Activated T-cell treated with anti-CD3 and anti-CD28 coated beads, Interleukin-2, amount 50 U/mL, for 24 hours (primary cell): Measurements from ENCODE around the gene DIPK1B.
"Not testable (repeated sequence)": the region's sequence is repeated elsewhere in the genome, so short reads cannot be mapped to it uniquely, and the experiment has no call there.

ENCODE experiments used
- DNase-seq: peaks from one replicate; pipeline ENCODE4 v3.0.0-alpha.2; 2020
- H3K27ac Mint-ChIP-seq: 2 replicates; pipeline ENCODE4 v1.8.0; 2020; ENCODE audit warnings: mild to moderate bottlenecking, mixed read lengths
- H3K27me3 Mint-ChIP-seq: 2 replicates; pipeline ENCODE4 v1.8.0; 2020; ENCODE audit warnings: mixed read lengths
- H3K36me3 Mint-ChIP-seq: 2 replicates; pipeline ENCODE4 v1.8.0; 2020; ENCODE audit warnings: low read depth, mixed read lengths
- H3K4me1 Mint-ChIP-seq: 2 replicates; pipeline ENCODE4 v1.8.0; 2020; ENCODE audit warnings: low read depth, mixed read lengths
- H3K4me3 Mint-ChIP-seq: 2 replicates; pipeline ENCODE4 v1.8.0; 2020; ENCODE audit warnings: mild to moderate bottlenecking, moderate library complexity, mixed read lengths
- H3K9me3 Mint-ChIP-seq: 2 replicates; pipeline ENCODE4 v1.8.0; 2020; ENCODE audit warnings: mixed read lengths

The DIPK1B gene

DNA sequence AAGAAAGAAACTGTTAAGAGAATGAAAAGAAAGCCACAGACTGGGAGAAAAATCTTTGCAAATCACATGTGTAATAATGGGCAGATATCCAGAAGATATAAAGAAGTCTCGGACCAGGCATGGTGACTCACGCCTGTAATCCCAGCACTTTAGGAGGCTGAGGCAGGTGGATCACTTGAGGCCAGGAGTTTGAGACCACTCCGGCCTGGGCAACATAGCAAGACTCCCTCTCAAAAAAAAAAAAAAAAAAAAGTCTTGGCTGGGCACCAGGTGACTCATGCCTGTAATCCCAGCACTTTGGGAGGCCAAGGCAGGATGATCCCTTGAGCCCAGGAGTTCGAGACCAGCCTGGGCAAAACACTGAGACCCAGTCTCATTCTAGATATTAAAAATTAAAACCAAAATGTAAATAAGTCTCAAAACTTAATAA, 1.1 kb upstream of the DIPK1B start:
- DNase-seq, H3K4me1 Mint-ChIP-seq, H3K36me3 Mint-ChIP-seq, H3K27ac Mint-ChIP-seq, H3K9me3 Mint-ChIP-seq: not testable (repeated sequence)
- H3K27me3 Mint-ChIP-seq, result peaks cover 49% of the 10 kb centered on the region
- H3K4me3 Mint-ChIP-seq, result peak overlapping the region; percentile 35

DNA sequence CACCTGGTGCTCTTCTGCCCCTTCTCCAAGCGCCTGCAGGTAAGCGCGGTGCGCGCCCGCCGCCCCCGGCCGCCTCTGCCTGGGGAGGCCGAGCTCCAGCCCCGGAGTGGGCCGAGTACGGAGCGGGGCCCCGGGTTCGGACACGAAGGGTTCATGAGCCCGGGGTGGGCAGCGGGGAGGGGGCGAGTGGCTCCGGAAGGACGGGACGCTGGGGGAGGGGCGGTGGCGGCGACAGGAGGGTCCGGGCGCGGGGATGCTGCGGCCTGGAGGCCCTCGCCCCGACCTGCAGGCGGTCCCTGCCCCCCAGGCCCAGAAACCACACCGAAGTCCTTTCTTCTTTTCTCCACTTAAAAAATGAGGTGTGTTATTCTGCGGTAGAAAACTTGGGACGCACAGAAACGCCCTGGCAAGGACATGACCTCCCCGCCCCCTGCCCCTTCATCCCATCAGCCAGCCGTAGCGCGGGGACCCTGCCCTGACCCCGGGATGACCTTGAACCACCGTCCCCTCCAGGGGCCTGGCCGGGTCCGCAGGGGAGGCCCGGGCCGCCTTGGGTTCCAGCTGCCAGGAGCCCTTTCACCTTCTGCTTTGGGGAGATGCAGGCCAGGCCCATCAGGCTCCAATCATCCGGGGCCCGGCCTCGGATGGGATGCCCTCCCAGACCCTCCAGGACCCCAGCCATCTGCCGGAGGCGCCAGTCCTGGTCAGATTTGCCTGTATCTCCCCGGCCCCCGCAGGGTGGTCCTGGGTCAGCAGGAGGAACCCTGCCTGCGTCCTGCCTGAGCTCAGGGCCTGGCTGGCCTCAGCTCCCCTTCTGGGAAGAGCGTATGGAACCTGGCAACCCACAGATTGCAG, 545 bp downstream of the DIPK1B start:
- DNase-seq, result no peak
- Mint-ChIP-seq H3K36me3 (no peaks in the 10 kb centered on the region), H3K27me3 (peaks cover 49% of the 10 kb centered on the region), H3K4me1 (peaks cover 4% of the 10 kb centered on the region), H3K9me3 (no peaks in the 10 kb centered on the region), H3K4me3 (no peak overlapping the region), H3K27ac (no peak overlapping the region)

DNA sequence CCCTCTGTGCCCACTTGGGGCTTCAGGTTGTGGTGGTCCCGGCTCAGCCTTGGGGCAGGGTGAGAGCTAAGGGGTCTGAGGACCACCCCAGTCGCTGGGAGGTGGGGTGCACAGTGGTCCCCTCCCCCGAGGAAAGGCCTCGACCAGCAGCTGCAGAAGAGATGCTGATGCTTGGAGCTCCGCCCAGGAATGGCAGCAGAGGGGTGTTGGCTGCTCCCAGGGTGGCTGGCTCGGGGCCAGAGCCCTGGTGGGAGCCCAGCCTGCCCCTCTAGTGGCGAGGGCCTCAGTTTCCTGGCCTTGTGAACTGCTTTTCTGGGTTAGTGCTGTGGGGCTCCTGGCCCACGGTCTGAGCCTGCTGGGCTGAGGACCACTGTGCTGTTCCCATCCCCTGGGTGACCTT, 1.2 kb downstream of the DIPK1B start:
- no peaks in the 10 kb centered on the region for H3K36me3 Mint-ChIP-seq
- H3K4me1 Mint-ChIP-seq, result peaks cover 4% of the 10 kb centered on the region
- no peak for DNase-seq
- no peaks in the 10 kb centered on the region for H3K9me3 Mint-ChIP-seq
- H3K27ac Mint-ChIP-seq, result no peak overlapping the region
- H3K4me3 Mint-ChIP-seq, result no peak overlapping the region
- peaks cover 49% of the 10 kb centered on the region for H3K27me3 Mint-ChIP-seq

DNA sequence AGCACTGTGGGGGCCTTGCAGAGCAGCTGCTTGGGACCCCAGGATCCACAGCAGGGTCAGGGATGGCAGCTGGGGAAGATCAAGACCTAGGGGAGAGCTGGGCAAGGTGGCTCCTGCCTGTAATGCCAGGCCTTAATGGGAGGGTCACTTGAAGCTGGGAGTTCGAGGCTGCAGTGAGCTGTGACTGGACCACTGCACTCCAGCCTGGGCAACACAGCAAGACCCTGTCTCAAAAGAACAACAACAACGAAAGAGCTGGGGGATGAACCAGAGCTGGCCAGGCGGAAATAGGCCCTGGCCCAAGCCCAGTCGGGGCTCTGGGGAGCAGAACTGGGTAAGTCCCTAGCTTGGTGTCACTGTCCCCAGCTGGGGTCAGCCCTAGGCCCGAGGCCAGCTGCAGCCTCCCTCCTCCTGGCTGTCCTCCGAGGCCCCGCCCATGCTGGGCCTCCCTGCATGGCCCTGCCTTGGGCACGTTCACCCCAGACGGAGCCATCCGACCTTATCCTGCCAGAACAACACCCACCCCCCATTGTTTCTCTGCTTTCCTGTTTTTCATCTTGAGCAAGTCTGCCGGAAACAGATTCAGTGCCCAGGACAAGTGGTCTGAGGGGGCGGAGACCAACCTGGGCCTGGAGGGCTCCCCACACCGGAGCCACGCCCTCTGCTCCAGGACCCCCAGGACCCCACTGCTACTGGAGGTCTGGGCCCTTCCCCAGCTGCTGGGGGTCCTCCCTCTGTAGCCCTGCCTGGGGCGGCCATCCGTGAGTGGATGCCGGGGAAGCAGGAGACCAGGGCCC, 1.9 kb downstream of the DIPK1B start:
- no peak for DNase-seq
- Mint-ChIP-seq H3K27ac (no peak overlapping the region), H3K9me3 (no peaks in the 10 kb centered on the region), H3K4me1 (peaks cover 4% of the 10 kb centered on the region), H3K4me3 (no peak overlapping the region), H3K27me3 (peaks cover 49% of the 10 kb centered on the region), H3K36me3 (no peaks in the 10 kb centered on the region)

DNA sequence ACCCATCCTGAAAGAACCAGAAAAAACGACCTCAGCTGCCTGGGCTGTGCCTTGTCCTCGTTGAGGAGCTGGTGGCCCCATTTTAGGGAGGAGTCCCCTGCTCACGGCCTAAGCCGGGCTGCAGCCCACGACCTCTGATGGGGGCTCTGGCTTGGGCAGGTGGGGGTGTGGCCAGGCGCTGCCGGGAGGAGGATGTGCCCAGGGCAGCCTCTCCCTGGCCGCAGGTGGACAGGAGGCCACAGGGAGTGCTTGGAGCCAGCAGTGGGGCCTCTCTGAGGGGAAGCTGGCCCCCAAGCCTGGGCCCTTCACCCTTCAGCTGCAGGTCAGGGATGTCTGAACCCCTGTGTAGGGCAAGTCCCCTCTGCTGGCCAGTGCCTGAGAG, 2.5 kb downstream of the DIPK1B start:
- H3K36me3 Mint-ChIP-seq, result no peaks in the 10 kb centered on the region
- no peak overlapping the region for H3K4me3 Mint-ChIP-seq
- H3K27me3 Mint-ChIP-seq, result peaks cover 46% of the 10 kb centered on the region
- DNase-seq, result no peak
- H3K27ac Mint-ChIP-seq, result no peak overlapping the region
- H3K4me1 Mint-ChIP-seq, result peaks cover 4% of the 10 kb centered on the region
- H3K9me3 Mint-ChIP-seq, result no peaks in the 10 kb centered on the region

DNA sequence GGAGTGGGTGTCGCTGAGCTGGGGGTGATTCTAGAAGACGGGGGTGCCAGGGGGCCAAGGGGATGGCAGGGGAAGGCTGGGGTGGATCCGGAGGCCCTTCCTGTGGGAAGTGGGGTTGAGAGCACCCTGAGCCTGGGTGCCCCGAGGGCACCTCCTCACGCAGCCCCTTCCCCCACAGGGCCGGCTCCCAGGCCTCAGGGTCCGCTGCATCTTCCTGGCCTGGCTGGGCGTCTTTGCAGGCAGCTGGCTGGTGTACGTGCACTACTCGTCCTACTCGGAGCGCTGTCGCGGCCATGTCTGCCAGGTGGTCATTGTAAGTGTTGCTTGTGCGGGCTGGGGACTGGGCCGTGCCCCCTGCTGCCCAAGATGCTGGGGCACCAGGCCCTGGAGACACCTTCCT, 5.0 kb downstream of the DIPK1B start:
- Mint-ChIP-seq H3K27ac (no peak overlapping the region), H3K27me3 (peaks cover 26% of the 10 kb centered on the region), H3K4me1 (no peaks in the 10 kb centered on the region), H3K4me3 (no peak overlapping the region), H3K9me3 (no peaks in the 10 kb centered on the region), H3K36me3 (peaks cover 8% of the 10 kb centered on the region)
- no peak for DNase-seq

DNA sequence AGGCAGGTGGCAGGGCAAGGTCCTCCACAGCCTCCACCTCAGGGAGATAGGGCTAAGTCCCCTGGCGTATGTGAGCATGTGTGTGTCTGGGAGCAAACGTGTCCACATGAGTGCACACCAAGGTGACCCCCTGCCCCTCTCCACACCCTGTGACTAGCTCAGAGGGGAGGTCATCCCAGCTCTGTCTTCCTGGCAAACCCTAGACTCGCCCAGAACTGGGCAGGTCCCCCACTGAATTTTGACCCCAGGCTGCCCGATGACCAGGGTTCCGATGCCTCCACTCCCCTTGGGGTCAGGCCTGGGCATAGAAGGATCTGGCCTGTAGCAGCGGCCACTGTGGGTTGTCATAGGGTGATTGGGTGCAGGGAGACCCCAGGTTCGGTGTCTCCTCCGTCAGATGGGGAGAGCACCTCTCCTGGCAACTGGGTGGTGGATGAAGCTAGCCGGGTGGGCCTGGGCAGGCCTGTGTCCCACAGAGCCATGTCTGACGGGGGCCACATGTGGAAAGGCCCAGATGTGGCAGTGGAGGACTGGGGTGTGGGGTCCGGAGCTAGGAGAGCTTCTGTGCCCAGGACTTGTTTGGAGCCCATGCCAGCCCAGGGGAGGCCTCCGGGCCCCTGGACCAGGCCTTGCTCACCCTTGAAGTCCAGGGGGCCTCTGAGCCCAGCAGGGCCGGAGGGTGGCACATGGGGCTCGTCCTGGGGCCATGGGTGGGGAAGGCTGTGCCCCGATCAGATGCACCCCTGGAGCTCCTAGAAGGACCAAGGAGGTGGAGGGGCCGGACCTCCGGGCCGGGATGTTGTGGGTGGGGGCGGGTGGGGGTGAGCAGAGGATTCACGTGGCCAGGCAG, 6.2 kb downstream of the DIPK1B start:
- Mint-ChIP-seq H3K4me3 (no peak overlapping the region), H3K4me1 (peaks cover 1% of the 10 kb centered on the region), H3K36me3 (peaks cover 20% of the 10 kb centered on the region), H3K27me3 (peaks cover 20% of the 10 kb centered on the region), H3K9me3 (no peaks in the 10 kb centered on the region), H3K27ac (peak overlapping the region; percentile 22)
- DNase-seq, result no peak

DNA sequence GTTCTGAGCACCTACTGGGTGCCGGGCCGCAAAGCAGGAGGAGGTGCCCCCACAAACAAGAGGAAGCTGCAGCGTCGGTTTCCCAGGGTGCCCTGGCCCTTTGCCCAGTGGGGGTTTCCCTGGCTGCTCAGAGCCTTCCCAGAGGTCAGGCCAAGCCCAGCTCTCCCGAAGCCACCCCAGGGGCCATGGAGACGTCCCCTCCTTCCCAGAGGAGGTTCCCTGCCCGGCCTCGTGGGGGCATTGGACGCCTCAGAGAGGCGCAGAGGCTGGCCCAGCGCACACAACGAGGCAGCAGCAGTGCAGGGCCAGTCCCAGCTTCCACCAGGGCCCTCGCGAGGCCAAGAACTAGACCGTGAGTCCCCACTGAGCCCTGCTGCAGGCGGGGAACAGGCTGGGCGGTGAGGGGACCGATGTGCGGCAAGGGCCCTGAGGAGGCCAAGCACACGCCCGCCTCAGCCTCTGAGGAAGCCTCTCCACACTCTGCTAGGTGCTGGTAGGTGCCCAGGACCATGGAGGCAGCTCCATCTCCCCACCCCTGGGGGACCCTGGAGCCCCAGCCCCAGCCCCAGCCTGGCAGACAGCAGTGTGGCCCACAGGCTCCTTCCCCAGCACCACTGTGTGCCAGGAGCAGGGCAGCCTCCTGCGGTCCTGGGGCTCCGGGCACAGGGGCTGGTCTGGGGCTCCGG, 7.0 kb downstream of the DIPK1B start:
- Mint-ChIP-seq H3K9me3 (no peaks in the 10 kb centered on the region), H3K4me1 (peaks cover 9% of the 10 kb centered on the region), H3K4me3 (no peak overlapping the region), H3K27ac (no peak overlapping the region), H3K36me3 (peaks cover 28% of the 10 kb centered on the region), H3K27me3 (peaks cover 13% of the 10 kb centered on the region)
- DNase-seq, result no peak

DNA sequence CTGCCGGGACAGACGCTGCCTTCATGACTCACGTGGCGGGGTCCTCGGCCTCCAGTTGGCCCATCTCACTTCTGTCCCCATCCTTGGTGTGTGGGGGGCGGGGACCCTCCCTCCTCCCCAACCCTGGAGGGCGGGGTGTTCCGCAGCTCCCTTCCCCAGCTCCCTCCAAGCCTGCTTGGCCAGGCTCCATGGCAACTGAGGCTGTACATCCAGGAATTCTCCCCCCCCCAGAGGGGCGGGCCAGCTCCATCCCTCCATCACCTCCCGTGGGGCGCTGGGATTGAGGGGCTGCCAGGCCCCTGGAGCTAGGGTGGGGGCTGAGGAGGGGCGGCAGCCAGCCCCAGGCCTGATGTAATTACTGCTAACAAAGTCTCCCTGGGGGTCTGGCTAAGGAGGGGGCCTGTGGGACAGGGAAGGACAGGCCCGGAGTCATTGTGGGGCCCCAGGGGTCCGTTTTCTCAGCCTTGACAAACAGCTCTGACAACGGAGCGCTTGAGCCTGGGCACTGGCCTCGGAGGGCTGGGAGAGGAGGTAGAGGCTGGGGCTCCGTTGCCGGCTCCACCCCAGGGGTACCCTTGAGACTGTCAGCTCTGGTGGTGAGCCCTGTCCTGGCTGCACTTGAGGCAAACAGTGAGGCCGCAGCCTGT, 8.0 kb downstream of the DIPK1B start:
- H3K9me3 Mint-ChIP-seq, result no peaks in the 10 kb centered on the region
- no peak for DNase-seq
- peaks cover 38% of the 10 kb centered on the region for H3K36me3 Mint-ChIP-seq
- peaks cover 14% of the 10 kb centered on the region for H3K4me1 Mint-ChIP-seq
- H3K27me3 Mint-ChIP-seq, result peaks cover 10% of the 10 kb centered on the region
- H3K4me3 Mint-ChIP-seq, result no peak overlapping the region
- H3K27ac Mint-ChIP-seq, result no peak overlapping the region

DNA sequence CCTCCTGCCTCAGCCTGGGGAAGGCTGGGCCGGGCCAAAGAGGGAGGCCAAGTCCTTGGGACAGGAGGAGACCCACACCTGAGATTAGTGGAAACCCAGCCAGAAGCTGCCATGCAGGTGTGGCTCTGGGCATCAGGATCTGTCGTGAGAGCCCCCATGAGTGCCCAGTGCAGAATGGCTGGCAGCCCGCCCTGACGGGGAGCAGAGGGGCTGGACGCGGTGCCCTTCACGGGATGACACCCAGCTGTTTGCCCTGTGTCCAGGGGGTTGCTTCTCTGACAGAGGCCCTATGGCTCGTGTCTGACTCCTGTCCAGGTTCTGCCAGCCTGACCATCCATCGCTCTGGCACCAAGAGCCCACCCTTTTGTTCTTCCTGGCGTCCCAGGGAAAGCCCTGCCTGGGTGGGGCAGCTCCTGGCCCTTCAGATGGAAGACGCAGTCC, 8.5 kb downstream of the DIPK1B start:
- Mint-ChIP-seq H3K4me1 (peaks cover 20% of the 10 kb centered on the region), H3K27ac (peak overlapping the region; percentile 74), H3K36me3 (peaks cover 44% of the 10 kb centered on the region), H3K4me3 (no peak overlapping the region), H3K27me3 (peaks cover 5% of the 10 kb centered on the region), H3K9me3 (no peaks in the 10 kb centered on the region)
- DNase-seq, result no peak

DNA sequence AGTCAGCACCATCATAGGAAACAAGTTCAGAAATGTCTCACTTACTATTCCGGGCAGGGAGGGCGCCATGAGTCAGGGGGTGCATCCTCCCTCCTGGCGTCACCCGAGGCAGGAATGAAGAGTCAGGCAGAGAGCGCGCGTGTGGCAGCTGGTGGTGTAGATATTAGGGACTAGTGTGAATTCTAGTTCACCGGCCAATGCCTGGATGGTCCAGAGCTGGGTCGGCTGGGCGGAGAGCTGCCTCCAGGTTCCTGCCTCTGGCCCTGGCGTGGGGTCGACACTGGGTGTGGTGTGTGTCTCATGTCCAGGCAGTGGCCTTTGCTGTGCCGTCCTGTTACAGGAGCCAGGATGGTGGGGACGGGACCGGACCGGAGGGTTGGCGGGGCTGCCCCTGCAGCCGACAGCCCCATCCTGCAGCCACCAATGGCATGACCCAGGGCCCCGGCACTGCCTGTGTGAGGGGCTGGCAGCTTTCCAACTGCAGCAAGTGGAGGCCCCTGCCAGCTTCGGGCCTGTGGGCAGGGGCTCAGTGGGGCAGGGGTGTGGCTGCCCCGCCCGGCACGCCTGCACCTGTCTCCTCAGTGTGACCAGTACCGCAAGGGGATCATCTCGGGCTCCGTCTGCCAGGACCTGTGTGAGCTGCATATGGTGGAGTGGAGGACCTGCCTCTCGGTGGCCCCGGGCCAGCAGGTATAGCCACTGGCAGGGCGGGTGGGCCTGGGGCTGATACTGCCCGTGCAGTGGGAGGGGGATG, 9.1 kb downstream of the DIPK1B start:
- no peak for DNase-seq
- Mint-ChIP-seq H3K4me1 (peaks cover 26% of the 10 kb centered on the region), H3K9me3 (no peaks in the 10 kb centered on the region), H3K36me3 (peaks cover 49% of the 10 kb centered on the region), H3K27ac (peak overlapping the region; percentile 74), H3K4me3 (no peak overlapping the region), H3K27me3 (peaks cover 3% of the 10 kb centered on the region)

DNA sequence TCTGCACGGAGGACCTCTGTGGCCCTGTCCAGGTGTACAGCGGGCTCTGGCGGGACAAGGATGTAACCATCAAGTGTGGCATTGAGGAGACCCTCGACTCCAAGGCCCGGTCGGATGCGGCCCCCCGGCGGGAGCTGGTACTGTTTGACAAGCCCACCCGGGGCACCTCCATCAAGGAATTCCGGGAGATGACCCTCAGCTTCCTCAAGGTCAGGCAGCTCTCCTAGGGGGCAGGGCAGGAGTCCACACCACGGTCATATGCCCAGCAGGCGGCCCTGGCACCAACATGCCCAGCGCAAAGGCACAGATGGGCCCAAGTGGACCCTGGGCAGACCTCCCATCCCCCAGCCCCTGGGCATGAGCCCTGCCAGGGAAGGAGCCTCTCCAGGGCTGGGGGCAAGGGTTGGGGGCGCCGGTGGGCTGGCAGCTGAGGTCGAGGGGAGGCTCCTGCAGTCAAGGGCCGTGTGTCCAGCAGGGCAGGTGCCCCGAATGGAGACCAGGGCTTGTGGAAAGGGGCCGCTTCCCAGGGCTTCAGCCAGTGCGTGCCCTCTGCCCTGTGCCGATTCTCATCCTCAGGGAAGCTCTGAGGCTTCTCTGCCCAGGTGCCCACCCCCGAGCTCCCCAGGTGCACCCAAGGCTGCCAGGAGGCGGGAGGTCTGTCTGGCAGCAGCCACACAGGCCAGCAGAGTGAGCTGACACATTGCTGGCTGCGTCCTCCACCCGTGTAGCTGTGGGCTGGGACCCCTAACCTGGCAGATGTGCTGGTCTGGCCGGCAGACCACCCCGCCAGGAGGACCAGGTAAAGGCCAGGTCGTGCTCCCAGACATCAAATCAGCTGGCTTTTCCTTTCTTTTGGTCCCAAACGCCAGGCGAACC, 10.0 kb downstream of the DIPK1B start:
- Mint-ChIP-seq H3K36me3 (peaks cover 58% of the 10 kb centered on the region), H3K9me3 (no peaks in the 10 kb centered on the region), H3K4me3 (no peak overlapping the region), H3K4me1 (peaks cover 30% of the 10 kb centered on the region), H3K27me3 (no peaks in the 10 kb centered on the region), H3K27ac (peak overlapping the region; percentile 52)
- DNase-seq, result no peak
